Gastrocnemius medialis (tissue), 4 donors: Measurements from ENCODE around the gene SULT6B1.

Source experiments
- CTCF ChIP-seq, 5 experiments: fragments of 450-650 bp in 3 of 5; fragments of 200-600 bp in 2 of 5; sonication (generic) in 2 of 5; IDR thresholded peaks in 4 of 5; conservative IDR thresholded peaks in 1 of 5; 1 replicate in 4 of 5; 2 replicates in 1 of 5; pipeline ENCODE4 v1.5.1; 2016 to 2019; ENCODE audit warnings: antibody characterized with exemption in 5 of 5, mild to moderate bottlenecking in 3 of 5, moderate library complexity in 3 of 5
- POLR2A ChIP-seq, 2 donors: fragments of 450-650 bp; IDR thresholded peaks; one replicate each; pipeline ENCODE4 v1.6.1; 2017; ENCODE audit warnings: antibody characterized with exemption in 2 of 2, mild to moderate bottlenecking in 2 of 2, moderate library complexity in 2 of 2

GRCh38 chr2:37180006-37180639 is 8.3 kb downstream of the SULT6B1 start:
- TF ChIP-seq CTCF (IDR thresholded peaks at IDR 0.05 in 4 of 5, conservative IDR thresholded peaks at IDR 0.05 in 1 of 5), result no peak
- TF ChIP-seq POLR2A (IDR thresholded peaks at IDR 0.05), result no peak
